Heart left ventricle (tissue), 13 donors: ENCODE data around the gene ARL4C.

Experiments used
- POLR2A ChIP-seq, 2 donors: fragments of 450-650 bp; IDR thresholded peaks; one replicate each; pipeline ENCODE4 v1.6.1; 2017; ENCODE audit warnings: antibody characterized with exemption in 2 of 2, mild to moderate bottlenecking in 2 of 2, moderate library complexity in 2 of 2
- TF ChIP-seq, protein P1 (sequence below), 12 donors: fragments of 200-600 bp; sonication (generic) in 4 of 12; IDR thresholded peaks; one replicate each; pipeline versions ENCODE4 v1.5.0 to v1.8.0; 2018 to 2022; ENCODE audit warnings: antibody characterized with exemption in 12 of 12, mild to moderate bottlenecking in 5 of 12
- donor health status: ischemic (EF 13 %, LVEDD 7.1; RV severe dilation, severe dysfunction).
- donor health status: DM: no; HTN: yes; CAD: no.
- donor health status: DM: no; HTN: no; CAD: no.
- donor health status: ischemic (EF 25% LVEDD 6.9; RV normal size, moderate dysfunction).
- donor health status: ischemic (EF 25% LVEDD 5.7; RV mildly dilated, moderate dysfunction).
- donor health status: ischemic (EF 35%, LVEDD 5.7; RV mildly dilated, moderate dysfunction).
- donor health status: nonischemic (EF 11% LVEDD 7.7; RV severe dilation, severe dysfunction).
- donor health status: DM: yes; HTN: yes; CAD: no.
- donor health status: PGD.
- donor health status: ischemic (EF 29% LVEDD 5.4; RV normal size, mild dysfunction).
- donor health status: nonischemic (EF 23%, LVEDD 6.1; RV moderate dilation, normal function).

DNA sequence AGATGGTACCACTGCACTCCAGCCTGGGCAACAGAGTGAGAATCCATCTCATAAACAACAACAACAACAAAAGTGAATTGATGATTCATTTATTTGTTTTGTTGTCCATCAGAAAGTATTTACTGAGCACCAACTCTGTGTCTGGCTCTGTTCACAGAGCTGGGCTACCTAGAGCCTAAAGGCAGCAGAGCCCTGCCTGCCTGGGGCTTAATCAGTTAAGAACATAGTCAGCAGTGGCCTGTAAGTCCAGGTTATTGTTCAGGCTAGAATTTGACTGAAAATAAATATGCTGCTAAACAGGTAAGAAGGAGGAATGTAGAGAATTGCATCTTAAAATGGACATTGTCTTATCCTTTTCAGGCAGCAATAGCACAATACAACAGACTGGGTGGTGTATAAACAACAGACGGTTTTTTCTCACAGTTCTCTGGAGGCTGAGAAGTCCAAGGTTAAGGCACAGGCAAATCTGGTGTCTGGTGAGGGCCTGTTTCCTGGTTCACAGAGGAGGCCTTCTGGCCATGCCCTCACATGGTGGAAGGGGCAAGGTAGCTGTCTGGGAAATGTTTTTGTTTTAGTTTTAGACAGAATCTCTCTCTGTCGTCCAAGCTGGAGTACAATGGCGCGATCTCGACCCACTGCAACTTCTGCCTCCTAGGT, 22.2 kb upstream of the ARL4C start:
- TF ChIP-seq, protein P1, sequence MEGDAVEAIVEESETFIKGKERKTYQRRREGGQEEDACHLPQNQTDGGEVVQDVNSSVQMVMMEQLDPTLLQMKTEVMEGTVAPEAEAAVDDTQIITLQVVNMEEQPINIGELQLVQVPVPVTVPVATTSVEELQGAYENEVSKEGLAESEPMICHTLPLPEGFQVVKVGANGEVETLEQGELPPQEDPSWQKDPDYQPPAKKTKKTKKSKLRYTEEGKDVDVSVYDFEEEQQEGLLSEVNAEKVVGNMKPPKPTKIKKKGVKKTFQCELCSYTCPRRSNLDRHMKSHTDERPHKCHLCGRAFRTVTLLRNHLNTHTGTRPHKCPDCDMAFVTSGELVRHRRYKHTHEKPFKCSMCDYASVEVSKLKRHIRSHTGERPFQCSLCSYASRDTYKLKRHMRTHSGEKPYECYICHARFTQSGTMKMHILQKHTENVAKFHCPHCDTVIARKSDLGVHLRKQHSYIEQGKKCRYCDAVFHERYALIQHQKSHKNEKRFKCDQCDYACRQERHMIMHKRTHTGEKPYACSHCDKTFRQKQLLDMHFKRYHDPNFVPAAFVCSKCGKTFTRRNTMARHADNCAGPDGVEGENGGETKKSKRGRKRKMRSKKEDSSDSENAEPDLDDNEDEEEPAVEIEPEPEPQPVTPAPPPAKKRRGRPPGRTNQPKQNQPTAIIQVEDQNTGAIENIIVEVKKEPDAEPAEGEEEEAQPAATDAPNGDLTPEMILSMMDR (IDR thresholded peaks at IDR 0.05): no peak
- no peak for TF ChIP-seq POLR2A (IDR thresholded peaks at IDR 0.05)
